Right lobe of liver (tissue), 6 donors: ENCODE results near the gene ASAH2. TPM values are rescaled to one million over a fixed set of nuclear protein-coding genes. Genes with fewer than 3 reads are reported as not detected.
A peak's percentile ranks its signal among the peaks of the same experiment; 100 is the strongest.

Experiments
- ATAC-seq, 4 donors: fragments of 200-7000 bp; cut with Tn5 transposase; one replicate each; pipeline ENCODE4 v1.9.1; 2020; ENCODE audit warnings: mild to moderate bottlenecking in 4 of 4, moderate library complexity in 4 of 4
- DNase-seq, 3 donors: peaks; one replicate each; pipeline ENCODE4 v3.0.0-alpha.2; 2020
- H3K27ac ChIP-seq, 3 donors: fragments of 200-600 bp; one replicate each; pipeline ENCODE4 v1.8.0; 2022
- H3K27me3 ChIP-seq, 2 donors: fragments of 200-600 bp; one replicate each; pipeline ENCODE4 v1.8.0; 2022
- H3K36me3 ChIP-seq, 4 donors: fragments of 200-600 bp; sonication (generic) in 1 of 4; one replicate each; pipeline versions ENCODE4 v1.5.1 to v1.8.0; 2017 to 2022; ENCODE audit warnings: control low read depth in 1 of 4
- H3K4me1 ChIP-seq, 4 donors: fragments of 200-600 bp; sonication (generic) in 1 of 4; one replicate each; pipeline versions ENCODE4 v1.5.1 to v1.8.0; 2017 to 2022; ENCODE audit warnings: control low read depth in 1 of 4
- H3K4me3 ChIP-seq, 3 donors: fragments of 200-600 bp; one replicate each; pipeline ENCODE4 v1.8.0; 2022
- H3K9me3 ChIP-seq, 4 donors: fragments of 200-600 bp; sonication (generic) in 1 of 4; one replicate each; pipeline versions ENCODE4 v1.5.1 to v1.8.0; 2017 to 2022; ENCODE audit warnings: control low read depth in 1 of 4
- CTCF ChIP-seq, 4 donors: fragments of 200-600 bp in 3 of 4; fragments of 450-650 bp in 1 of 4; IDR thresholded peaks; one replicate each; pipeline versions ENCODE4 v1.5.1 to v1.8.0; 2016 to 2022; ENCODE audit warnings: antibody characterized with exemption in 4 of 4, mild to moderate bottlenecking in 2 of 4
- POLR2A ChIP-seq: fragments of 450-650 bp; IDR thresholded peaks from one replicate; pipeline ENCODE4 v1.6.1; 2017; ENCODE audit warnings: antibody characterized with exemption, mild to moderate bottlenecking
- WGBS: methylation state at CpG from one replicate; pipeline ENCODE4 v1.1.6; 2018; ENCODE audit warnings: low coverage, low lambda C conversion rate; ENCODE audit not compliant: insufficient coverage; ENCODE audit errors: missing lambda C conversion rate; 5-methylcytosine and 5-hydroxymethylcytosine counted together
- intact Hi-C, 2 donors: fragments of 100-400 bp; cut with DNase I; formaldehyde crosslinking; loops; one replicate each; pipeline versions ENCODE4 v1.11.2 to v1.14.1; 2022
- total RNA-seq, 6 experiments: library from RNA; depleted of rRNA in 2 of 6; stranded (reverse); fragments of >200 nt in 2 of 6; fragmentation: NEBNext Ultra II Directional in 3 of 6; extraction: Animal tissue kit (Norgen Biotek cat#: 25700) in 3 of 6; gene quantifications; one replicate each; pipeline versions ENCODE4 v1.1.0 to v1.2.4, GENCODE V29; 2016 to 2023
- donor health status: DM: no; HTN: yes; CAD: no.
- donor health status: DM: no; HTN: no; CAD: no.
- donor health status: DM: no; HTN: no; CAD: no.
- donor health status: DM: no; HTN: yes; CAD: no.
- donor health status: DM: no; HTN: yes; CAD: no.

ASAH2 gene
- total RNA-seq, 6 experiments from 2014 or later, result 1.0 to 6.4 (median 1.8) TPM

GRCh38 chr10:50260791-50261281, 9.5 kb upstream of the ASAH2 start:
- Histone ChIP-seq H3K27ac (no peak overlapping the region), H3K27me3 (no peaks in the 10 kb centered on the region), H3K4me1 (no peaks in the 10 kb centered on the region), H3K36me3 (no peaks in the 10 kb centered on the region), H3K4me3 (no peak overlapping the region), H3K9me3 (no peaks in the 10 kb centered on the region)
- TF ChIP-seq POLR2A (no peak), CTCF (IDR thresholded peaks at IDR 0.05) (no peak)
- no peak for ATAC-seq
- 51% methylated on average over 2 of the region's 2 CpGs for WGBS
- no peak for DNase-seq
- intact Hi-C loops, result no loop called here

DNA sequence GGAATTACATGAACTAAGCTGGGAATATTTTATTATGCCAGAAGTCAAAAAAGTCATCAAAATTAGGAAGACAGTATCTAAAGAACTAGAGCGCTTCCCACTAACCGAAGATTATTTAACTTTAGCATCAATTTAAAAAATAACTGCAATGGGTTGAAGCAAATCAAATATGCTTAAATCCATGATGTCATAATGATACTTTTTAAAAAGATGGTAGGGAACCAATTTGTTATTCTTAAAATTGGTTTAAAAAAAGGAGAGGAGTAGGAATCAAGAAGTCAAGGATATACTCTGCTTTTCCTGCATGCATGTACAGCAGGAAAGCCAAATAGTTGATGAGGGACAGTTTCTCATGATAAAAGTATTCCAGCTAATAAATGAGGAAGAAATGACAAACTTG, 3.2 kb upstream of the ASAH2 start:
- no peak for ATAC-seq
- 71% methylated on average over 2 of the region's 2 CpGs for WGBS
- Histone ChIP-seq H3K4me1 (peaks cover 0 to 22% (median 7%) of the 10 kb centered on the region in 4 donors), H3K27me3 (no peaks in the 10 kb centered on the region), H3K27ac (no peak overlapping the region), H3K36me3 (no peaks in the 10 kb centered on the region), H3K9me3 (no peaks in the 10 kb centered on the region), H3K4me3 (no peak overlapping the region)
- DNase-seq, result no peak
- intact Hi-C loops, result no loop called here
- no peak for TF ChIP-seq POLR2A

GRCh38 chr10:50250096-50250854, 1.0 kb downstream of the ASAH2 start:
- intact Hi-C loops, result no loop called here
- peak overlapping the region in 2 of 3 donors; percentile 61 to 82 for H3K27ac ChIP-seq
- H3K36me3 ChIP-seq, result no peaks in the 10 kb centered on the region
- WGBS, result 26% methylated on average over 2 of the region's 2 CpGs
- no peak overlapping the region for H3K4me3 ChIP-seq
- peaks cover 0 to 43% (median 15%) of the 10 kb centered on the region in 4 donors for H3K4me1 ChIP-seq
- DNase-seq (peak in 1 of 3 donors; percentile 59), ATAC-seq (peak; percentile 84 to 95 (median 92))
- no peaks in the 10 kb centered on the region for H3K27me3 ChIP-seq
- H3K9me3 ChIP-seq, result no peaks in the 10 kb centered on the region
- TF ChIP-seq POLR2A (no peak), CTCF (IDR thresholded peaks at IDR 0.05) (no peak)

- no peak for DNase-seq
- H3K9me3 ChIP-seq, result no peaks in the 10 kb centered on the region
- intact Hi-C loops, result no loop called here
- peak in 1 of 4 donors; percentile 6 for ATAC-seq
- no peak overlapping the region for H3K4me3 ChIP-seq
- TF ChIP-seq CTCF (IDR thresholded peaks at IDR 0.05), result no peak
- no peak for TF ChIP-seq POLR2A
- H3K36me3 ChIP-seq, result no peaks in the 10 kb centered on the region
- peaks cover 0 to 43% (median 15%) of the 10 kb centered on the region in 4 donors for H3K4me1 ChIP-seq
- H3K27me3 ChIP-seq, result no peaks in the 10 kb centered on the region
- 76% methylated on average over 5 of the region's 5 CpGs for WGBS
- peak overlapping the region in 1 of 3 donors; percentile 82 for H3K27ac ChIP-seq
Measured at GRCh38 chr10:50248598-50248997, 2.7 kb downstream of the ASAH2 start.

GRCh38 chr10:50248062-50248461, 3.3 kb downstream of the ASAH2 start:
- ATAC-seq, result peak; percentile 19 to 49 (median 36)
- 17% methylated on average over 3 of the region's 3 CpGs for WGBS

More at GRCh38 chr10:50248062-50248461, 3.3 kb downstream of the ASAH2 start:
- DNase-seq, result no peak
- no peaks in the 10 kb centered on the region for H3K9me3 ChIP-seq
- H3K4me1 ChIP-seq, result peaks cover 0 to 43% (median 15%) of the 10 kb centered on the region in 4 donors
- no peak for TF ChIP-seq CTCF (IDR thresholded peaks at IDR 0.05)
- no peak for TF ChIP-seq POLR2A
- H3K27me3 ChIP-seq, result no peaks in the 10 kb centered on the region
- intact Hi-C loops, result no loop called here
- H3K4me3 ChIP-seq, result no peak overlapping the region
- peak overlapping the region in 1 of 3 donors; percentile 82 for H3K27ac ChIP-seq
- H3K36me3 ChIP-seq, result no peaks in the 10 kb centered on the region
